Measurements from ENCODE around the gene ATAD3C. TPM values are rescaled to one million over a fixed set of nuclear protein-coding genes. Genes with fewer than 3 reads are reported as not detected.
"Not testable (repeated sequence)": the region's sequence is repeated elsewhere in the genome, so short reads cannot be mapped to it uniquely, and the experiment has no call there.

Gene ATAD3C, protein sequence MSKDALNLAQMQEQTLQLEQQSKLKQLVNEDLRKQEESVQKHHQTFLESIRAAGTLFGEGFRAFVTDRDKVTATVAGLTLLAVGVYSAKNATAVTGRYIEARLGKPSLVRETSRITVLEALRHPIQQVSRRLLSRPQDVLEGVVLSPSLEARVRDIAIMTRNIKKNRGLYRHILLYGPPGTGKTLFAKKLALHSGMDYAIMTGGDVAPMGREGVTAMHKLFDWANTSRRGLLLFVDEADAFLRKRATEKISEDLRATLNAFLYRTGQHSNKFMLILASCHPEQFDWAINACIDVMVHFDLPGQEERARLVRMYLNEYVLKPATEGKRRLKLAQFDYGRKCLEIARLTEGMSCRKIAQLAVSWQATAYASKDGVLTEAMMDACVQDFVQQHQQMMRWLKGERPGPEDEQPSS
- total RNA-seq = 1 to 10 TPM; 1.0 to 1.7 TPM

- Mint-ChIP-seq H3K4me3 (no peak within 1 kb of the TSS), H3K36me3 (no peaks in the 10 kb centered on the region), H3K4me1 (no peaks in the 10 kb centered on the region), H3K9me3 (no peaks in the 10 kb centered on the region), H3K27ac (no peak within 1 kb of the TSS), H3K27me3 (peaks cover 3% of the 10 kb centered on the region)
- POLR2A ChIA-PET = no interaction called here
- ATAC-seq (ENCODE audit: low read depth) = no peak
- no peak for DNase-seq
These were observed at the start of gene ATAD3C for GRCh38 chr1:1449099-1449739. Gene ATAD3C, plus strand, starts transcription at chr1:1449689. Its CDS starts 995 bp downstream, at chr1:1450684.

- Mint-ChIP-seq H3K4me1 (peaks cover 29% of the 10 kb centered on the region), H3K36me3 (peaks cover 21% of the 10 kb centered on the region), H3K27me3 (no peaks in the 10 kb centered on the region), H3K9me3 (no peaks in the 10 kb centered on the region), H3K27ac (peak overlapping the region; percentile 87), H3K4me3 (peak overlapping the region; percentile 89)
- POLR2A ChIA-PET = interaction anchor here (0.6 to 2.8 kb wide), 9 partner anchors 17 to 214 kb away, joined by 3 to 45 read pairs (median 4); partner anchors contain the start of genes ATAD3A, AURKAIP1 and UBE2J2
- peak; percentile 52 for DNase-seq
- peak; percentile 1 for ATAC-seq (ENCODE audit: low read depth)
These were observed 49.5 kb upstream of the ATAD3C start for GRCh38 chr1:1399872-1400575.

DNA sequence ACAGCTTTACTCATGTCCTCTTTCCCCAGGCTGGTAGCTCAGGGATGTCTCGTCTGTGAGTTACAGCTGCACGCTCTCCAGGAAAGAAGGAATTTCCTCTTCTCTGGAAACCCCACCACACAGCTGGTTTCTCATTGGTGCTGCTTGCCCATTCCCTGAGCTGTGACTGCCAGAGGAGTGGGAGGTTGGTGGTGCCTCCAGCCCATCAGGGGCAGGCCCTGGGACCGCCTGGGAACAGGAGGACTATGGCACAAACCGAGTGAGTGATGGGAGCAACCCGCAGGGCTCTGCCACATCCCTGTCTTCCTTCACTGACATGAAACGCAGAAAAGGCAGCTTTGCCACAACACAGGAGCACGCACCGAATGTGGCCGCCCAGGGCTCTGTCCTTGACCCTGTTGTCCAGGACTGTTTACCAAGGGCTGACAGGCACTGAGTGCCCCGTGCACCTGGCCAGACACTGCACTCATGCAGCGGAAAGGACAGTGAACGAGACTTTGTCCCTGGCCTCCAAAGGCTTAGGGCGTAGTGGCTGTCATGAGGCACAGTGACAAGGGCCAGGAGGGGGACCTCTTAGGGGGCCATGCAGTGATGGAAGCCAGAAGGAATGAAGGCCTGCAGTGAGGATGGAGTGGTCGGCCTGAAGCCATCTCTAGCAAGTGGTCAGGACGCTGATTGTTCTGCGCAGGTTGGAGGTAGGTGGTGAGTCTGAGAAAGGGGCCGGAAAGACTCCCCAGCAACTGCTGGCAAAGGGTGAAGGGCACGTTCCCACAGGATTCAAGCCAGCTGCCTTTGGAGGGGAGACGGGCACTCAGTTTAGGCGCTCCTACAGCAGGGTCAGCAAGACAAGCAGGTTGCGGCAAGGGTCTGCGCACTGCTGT lies 48.7 kb upstream of the ATAD3C start:
- no peak for DNase-seq
- POLR2A ChIA-PET = interaction anchor here (0.6 to 2.8 kb wide), 3 partner anchors 26 to 103 kb away, joined by 3 to 45 read pairs (median 3); partner anchors contain the start of gene AURKAIP1
- no peaks in the 10 kb centered on the region for H3K9me3 Mint-ChIP-seq
- H3K27me3 Mint-ChIP-seq = no peaks in the 10 kb centered on the region
- ATAC-seq (ENCODE audit: low read depth) = no peak
- peak overlapping the region; percentile 89 for H3K4me3 Mint-ChIP-seq
- H3K4me1 Mint-ChIP-seq = peaks cover 29% of the 10 kb centered on the region
- peaks cover 22% of the 10 kb centered on the region for H3K36me3 Mint-ChIP-seq
- H3K27ac Mint-ChIP-seq = peak overlapping the region; percentile 87

- Mint-ChIP-seq H3K9me3 (no peaks in the 10 kb centered on the region), H3K4me1 (peaks cover 33% of the 10 kb centered on the region), H3K27me3 (no peaks in the 10 kb centered on the region), H3K4me3 (peak overlapping the region; percentile 37), H3K36me3 (peaks cover 22% of the 10 kb centered on the region), H3K27ac (peak overlapping the region; percentile 55)
- DNase-seq (no peak), ATAC-seq (ENCODE audit: low read depth) (no peak)
- POLR2A ChIA-PET = no interaction called here
These were observed 48.0 kb upstream of the ATAD3C start for GRCh38 chr1:1401457-1402010.

DNA sequence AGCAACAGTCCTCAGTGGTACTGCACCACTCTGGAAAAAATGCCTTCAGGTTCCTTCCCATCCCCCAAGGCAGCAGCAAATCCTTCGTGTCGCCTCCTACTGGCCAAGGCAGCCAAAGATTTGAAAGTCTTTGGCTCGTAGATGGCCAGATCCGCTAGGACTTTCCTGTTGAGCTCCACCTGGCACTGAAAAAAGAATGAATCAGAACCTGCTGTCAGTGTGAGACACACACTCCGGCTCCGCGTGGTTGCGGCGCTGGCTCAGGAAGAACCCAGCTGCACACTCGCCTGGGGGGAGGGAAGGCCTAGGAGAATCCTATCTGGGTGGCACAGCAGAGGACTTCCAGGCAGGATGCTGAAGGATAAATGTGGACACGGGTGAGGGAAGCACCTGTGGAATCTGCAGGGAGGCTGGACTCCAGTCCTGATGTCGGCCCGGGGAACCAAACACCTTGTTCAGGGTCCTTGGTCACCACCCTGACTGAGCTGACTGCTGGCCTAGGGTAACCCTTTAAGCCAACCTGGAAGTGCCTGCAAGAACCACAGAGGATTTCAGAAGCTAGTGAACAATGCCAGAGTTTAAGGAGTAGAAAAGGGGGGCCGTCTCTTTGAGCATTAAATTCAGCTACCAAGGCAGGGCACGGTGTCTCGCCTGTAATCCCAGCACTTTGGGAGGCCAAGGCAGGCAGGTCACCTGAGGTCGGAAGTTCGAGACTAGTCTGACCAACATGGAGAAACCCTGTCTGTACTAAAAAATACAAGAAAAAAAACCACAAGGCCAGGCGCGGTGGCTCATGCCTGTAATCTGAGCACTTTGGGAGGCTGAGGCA lies 47.2 kb upstream of the ATAD3C start:
- H3K4me1 Mint-ChIP-seq = peaks cover 34% of the 10 kb centered on the region
- no peaks in the 10 kb centered on the region for H3K27me3 Mint-ChIP-seq
- peak overlapping the region; percentile 42 for H3K27ac Mint-ChIP-seq
- no peak for ATAC-seq (ENCODE audit: low read depth)
- H3K36me3 Mint-ChIP-seq = peaks cover 22% of the 10 kb centered on the region
- DNase-seq = no peak
- H3K9me3 Mint-ChIP-seq = no peaks in the 10 kb centered on the region
- POLR2A ChIA-PET = interaction anchor here (1.0 kb wide), 1 partner anchor 27 kb away, joined by 5 read pairs; the partner anchor contains the start of gene AURKAIP1
- H3K4me3 Mint-ChIP-seq = peak overlapping the region; percentile 37

GRCh38 chr1:1402901-1403392 lies 46.5 kb upstream of the ATAD3C start:
- H3K9me3 Mint-ChIP-seq; H3K4me3 Mint-ChIP-seq; H3K27me3 Mint-ChIP-seq; DNase-seq; ATAC-seq (ENCODE audit: low read depth); H3K27ac Mint-ChIP-seq: not testable (repeated sequence)
- POLR2A ChIA-PET = interaction anchor here (0.6 to 1.0 kb wide), 2 partner anchors 28 to 167 kb away, joined by 4 to 5 read pairs; partner anchors contain the start of gene AURKAIP1
- Mint-ChIP-seq H3K36me3 (peaks cover 22% of the 10 kb centered on the region), H3K4me1 (peaks cover 31% of the 10 kb centered on the region)

- Mint-ChIP-seq H3K4me3 (no peak overlapping the region), H3K9me3 (no peaks in the 10 kb centered on the region), H3K36me3 (peaks cover 18% of the 10 kb centered on the region), H3K27ac (peak overlapping the region; percentile 26), H3K4me1 (peaks cover 31% of the 10 kb centered on the region), H3K27me3 (no peaks in the 10 kb centered on the region)
- DNase-seq (no peak), ATAC-seq (ENCODE audit: low read depth) (no peak)
- POLR2A ChIA-PET = interaction anchor here (0.6 kb wide), 1 partner anchor 166 kb away, joined by 4 read pairs; no protein-coding TSS in a partner anchor
These were observed 45.8 kb upstream of the ATAD3C start for GRCh38 chr1:1403653-1404052.

GRCh38 chr1:1406101-1406820 lies 43.2 kb upstream of the ATAD3C start:
- Mint-ChIP-seq H3K27ac (peak overlapping the region; percentile 95), H3K9me3 (no peaks in the 10 kb centered on the region), H3K4me3 (peak overlapping the region; percentile 93), H3K4me1 (peaks cover 23% of the 10 kb centered on the region), H3K36me3 (peaks cover 13% of the 10 kb centered on the region), H3K27me3 (no peaks in the 10 kb centered on the region)
- ATAC-seq (ENCODE audit: low read depth) (no peak), DNase-seq (no peak)
- POLR2A ChIA-PET = interaction anchor here (1.0 to 4.5 kb wide), 6 partner anchors 8 to 32 kb away, joined by 3 to 32 read pairs (median 4); partner anchors contain the start of genes AURKAIP1 and CCNL2

DNA sequence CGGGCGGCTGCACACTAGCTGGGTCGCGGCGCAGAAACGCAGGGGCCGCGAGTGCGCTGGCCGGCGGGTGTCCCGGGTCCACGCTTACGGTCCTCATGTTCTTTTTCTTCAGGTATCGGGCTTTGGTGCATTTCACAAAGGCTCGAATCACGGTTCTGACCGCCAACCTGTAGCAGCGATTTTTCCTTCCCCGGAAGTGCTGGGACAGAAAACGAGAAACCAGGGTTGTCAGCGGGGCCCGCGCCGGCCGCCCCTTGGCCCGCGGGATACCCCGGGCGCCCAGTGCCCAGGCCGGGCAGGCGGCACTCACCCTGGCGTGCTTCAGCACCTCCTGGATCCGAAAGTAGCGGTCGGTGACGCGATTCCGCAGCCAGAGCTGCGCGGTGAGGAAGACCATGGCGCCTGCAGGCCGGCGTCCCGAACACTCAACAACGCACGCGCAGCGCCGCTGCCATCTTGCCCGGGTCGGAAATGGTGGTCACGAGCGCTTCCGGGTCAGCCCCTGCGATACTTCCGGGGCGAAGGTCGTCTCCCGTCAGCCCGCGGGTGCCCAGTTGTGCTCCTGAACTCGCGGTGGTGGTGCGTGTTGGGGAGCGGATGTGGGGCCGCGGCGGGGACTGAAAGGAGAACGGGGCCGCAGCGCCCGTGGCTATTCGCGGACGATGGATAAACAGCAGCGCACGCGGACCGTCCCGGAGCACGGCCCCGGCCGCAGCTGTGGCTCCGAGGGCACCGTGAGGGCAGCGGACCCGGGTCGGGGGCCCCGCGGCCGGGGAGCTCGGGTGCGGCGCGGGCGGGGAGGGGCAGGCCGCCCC lies 42.5 kb upstream of the ATAD3C start, which contains the start of gene MRPL20:
Gene MRPL20, minus strand, starts transcription at position 473 of the 815 bp plus-strand sequence. Its CDS starts 76 bp downstream, at position 397.
- peak; percentile 94 for ATAC-seq (ENCODE audit: low read depth)
- Mint-ChIP-seq H3K9me3 (no peaks in the 10 kb centered on the region), H3K4me1 (peaks cover 23% of the 10 kb centered on the region), H3K27me3 (no peaks in the 10 kb centered on the region), H3K27ac (peak within 1 kb of the TSS; percentile 95), H3K36me3 (peaks cover 13% of the 10 kb centered on the region), H3K4me3 (peak within 1 kb of the TSS; percentile 93)
- POLR2A ChIA-PET = interaction anchor here (0.9 to 4.5 kb wide), 13 partner anchors 9 to 209 kb away, joined by 3 to 32 read pairs (median 4); partner anchors contain the start of genes ANKRD65, AURKAIP1, CCNL2 and MIB2
- DNase-seq = peak; percentile 95
